Esophagus muscularis mucosa (tissue), 4 donors: ENCODE measurements around the gene SLC12A8. TPM values are rescaled to one million over a fixed set of nuclear protein-coding genes. Genes with fewer than 3 reads are reported as not detected.

Source experiments
- DNase-seq: peaks from one replicate; pipeline ENCODE4 v3.0.0-alpha.2; 2017; ENCODE audit errors: extremely low spot score
- H3K27ac ChIP-seq, 4 donors: fragments of 200-600 bp; sonication (generic); replicated peaks in 1 of 4; 1 replicate in 3 of 4; 2 replicates in 1 of 4; pipeline ENCODE4 v1.5.1; 2016 to 2019; ENCODE audit warnings: mild to moderate bottlenecking in 1 of 4
- H3K27me3 ChIP-seq, 4 donors: fragments of 200-600 bp; sonication (generic); one replicate each; pipeline versions ENCODE4 v1.5.1 to v1.6.0; 2016 to 2019
- H3K36me3 ChIP-seq, 4 donors: fragments of 200-600 bp; sonication (generic); one replicate each; pipeline ENCODE4 v1.5.1; 2016 to 2019
- H3K4me1 ChIP-seq, 4 donors: fragments of 200-600 bp; sonication (generic); one replicate each; pipeline ENCODE4 v1.5.1; 2016 to 2019
- H3K4me3 ChIP-seq, 4 donors: fragments of 200-600 bp; sonication (generic); 1 replicate in 2 of 4; 2 replicates in 2 of 4; pipeline ENCODE4 v1.5.1; 2016 to 2019; ENCODE audit warnings: mild to moderate bottlenecking in 4 of 4, moderate library complexity in 1 of 4
- H3K9me3 ChIP-seq, 4 donors: fragments of 200-600 bp; sonication (generic); 1 replicate in 3 of 4; 2 replicates in 1 of 4; pipeline ENCODE4 v1.5.1; 2016 to 2019
- EP300 ChIP-seq: sonication (generic); formaldehyde crosslinking; IDR thresholded peaks from one replicate; pipeline ENCODE4 v1.6.1; 2017; ENCODE audit warnings: antibody characterized with exemption
- POLR2A ChIP-seq: fragments of 450-650 bp; IDR thresholded peaks from one replicate; pipeline ENCODE4 v1.6.1; 2017; ENCODE audit warnings: antibody characterized with exemption, moderate library complexity, mild to moderate bottlenecking, low read depth
- POLR2AphosphoS5 ChIP-seq, 2 donors: sonication (generic); formaldehyde crosslinking; IDR thresholded peaks; one replicate each; pipeline ENCODE4 v1.6.1; 2017; ENCODE audit warnings: antibody characterized with exemption in 2 of 2
- WGBS: methylation state at CpG from one replicate; pipeline ENCODE4 v1.1.5; 2018; 5-methylcytosine and 5-hydroxymethylcytosine counted together
- intact Hi-C: fragments of 100-400 bp; cut with DNase I; formaldehyde crosslinking; loops from one replicate; pipeline ENCODE4 v1.15.1; 2023
- total RNA-seq, 4 donors: library from RNA; depleted of rRNA; stranded (reverse); fragments of >200 nt; gene quantifications; one replicate each; pipeline versions ENCODE4 v1.1.0 to v1.2.1, GENCODE V29; 2016
- TF ChIP-seq, protein P1 (sequence below), 3 experiments: fragments of 200-600 bp in 2 of 3; fragments of 450-650 bp in 1 of 3; sonication (generic) in 2 of 3; IDR thresholded peaks; one replicate each; pipeline ENCODE4 v1.5.1; 2017 to 2019; ENCODE audit warnings: antibody characterized with exemption in 3 of 3, mild to moderate bottlenecking in 2 of 3, moderate library complexity in 1 of 3

SLC12A8 gene
- total RNA-seq, 4 donors from 2014 or later = 0.46 to 2.9 (median 1.6) TPM; not detected in 1

DNA sequence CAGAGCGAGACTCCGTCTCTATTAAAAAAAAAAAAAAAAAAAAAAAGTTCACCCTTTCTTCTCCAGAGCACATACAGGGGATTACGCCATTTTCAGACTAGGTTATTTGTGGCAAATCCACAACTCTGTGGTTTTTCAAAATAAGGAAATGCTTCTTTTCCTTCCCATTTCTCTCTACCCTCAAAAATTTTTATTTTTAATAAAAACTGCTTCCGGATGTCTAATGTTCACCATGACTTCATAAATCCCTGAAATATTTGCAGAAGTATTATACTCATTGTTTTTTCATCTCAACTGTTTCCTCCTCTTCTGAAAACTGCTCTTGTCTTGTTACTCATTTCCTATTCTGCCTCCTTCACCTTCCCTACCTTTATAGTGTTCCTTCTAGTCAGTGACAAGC, 45.0 kb upstream of the SLC12A8 start:
- H3K4me3 ChIP-seq = no peak overlapping the region
- no peak overlapping the region for H3K27ac ChIP-seq
- no peaks in the 10 kb centered on the region for H3K27me3 ChIP-seq
- no peak for DNase-seq
- intact Hi-C loops = no loop called here
- H3K4me1 ChIP-seq = no peaks in the 10 kb centered on the region
- H3K36me3 ChIP-seq = peaks cover 0 to 3% (median 0%) of the 10 kb centered on the region in 4 donors
- WGBS = 86% methylated on average over 4 of the region's 4 CpGs
- no peaks in the 10 kb centered on the region for H3K9me3 ChIP-seq
- TF ChIP-seq POLR2AphosphoS5 (IDR thresholded peaks at IDR 0.05) = no peak
- TF ChIP-seq, protein P1, sequence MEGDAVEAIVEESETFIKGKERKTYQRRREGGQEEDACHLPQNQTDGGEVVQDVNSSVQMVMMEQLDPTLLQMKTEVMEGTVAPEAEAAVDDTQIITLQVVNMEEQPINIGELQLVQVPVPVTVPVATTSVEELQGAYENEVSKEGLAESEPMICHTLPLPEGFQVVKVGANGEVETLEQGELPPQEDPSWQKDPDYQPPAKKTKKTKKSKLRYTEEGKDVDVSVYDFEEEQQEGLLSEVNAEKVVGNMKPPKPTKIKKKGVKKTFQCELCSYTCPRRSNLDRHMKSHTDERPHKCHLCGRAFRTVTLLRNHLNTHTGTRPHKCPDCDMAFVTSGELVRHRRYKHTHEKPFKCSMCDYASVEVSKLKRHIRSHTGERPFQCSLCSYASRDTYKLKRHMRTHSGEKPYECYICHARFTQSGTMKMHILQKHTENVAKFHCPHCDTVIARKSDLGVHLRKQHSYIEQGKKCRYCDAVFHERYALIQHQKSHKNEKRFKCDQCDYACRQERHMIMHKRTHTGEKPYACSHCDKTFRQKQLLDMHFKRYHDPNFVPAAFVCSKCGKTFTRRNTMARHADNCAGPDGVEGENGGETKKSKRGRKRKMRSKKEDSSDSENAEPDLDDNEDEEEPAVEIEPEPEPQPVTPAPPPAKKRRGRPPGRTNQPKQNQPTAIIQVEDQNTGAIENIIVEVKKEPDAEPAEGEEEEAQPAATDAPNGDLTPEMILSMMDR (IDR thresholded peaks at IDR 0.05) = no peak
- TF ChIP-seq EP300 = no peak
- TF ChIP-seq POLR2A = no peak

DNA sequence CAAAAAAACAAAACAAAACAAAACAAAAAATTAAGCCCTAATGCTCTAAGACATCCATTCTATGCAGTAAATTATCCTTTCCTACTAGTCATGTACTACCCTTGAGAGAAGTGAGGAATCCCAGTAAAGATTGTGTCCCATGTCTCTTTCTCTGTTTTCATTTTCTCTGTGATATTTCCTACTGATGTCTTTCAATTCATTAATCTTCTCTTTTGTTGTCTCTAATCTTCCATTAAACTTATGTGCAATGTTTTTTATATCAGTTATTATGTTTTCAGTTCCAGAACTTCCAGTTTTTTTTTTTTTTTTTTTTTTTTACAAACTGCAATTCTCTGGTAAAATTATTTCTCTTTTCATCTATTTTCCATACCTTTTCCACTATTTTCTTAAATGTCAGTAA, 44.1 kb upstream of the SLC12A8 start:
- Histone ChIP-seq H3K9me3 (no peaks in the 10 kb centered on the region), H3K27me3 (no peaks in the 10 kb centered on the region), H3K4me3 (no peak overlapping the region), H3K36me3 (peaks cover 0 to 3% (median 0%) of the 10 kb centered on the region in 4 donors), H3K27ac (no peak overlapping the region), H3K4me1 (no peaks in the 10 kb centered on the region)
- DNase-seq = no peak
- intact Hi-C loops = no loop called here
- TF ChIP-seq EP300 (no peak), POLR2A (no peak), POLR2AphosphoS5 (IDR thresholded peaks at IDR 0.05) (no peak)
- TF ChIP-seq, protein P1 (IDR thresholded peaks at IDR 0.05) = no peak

DNA sequence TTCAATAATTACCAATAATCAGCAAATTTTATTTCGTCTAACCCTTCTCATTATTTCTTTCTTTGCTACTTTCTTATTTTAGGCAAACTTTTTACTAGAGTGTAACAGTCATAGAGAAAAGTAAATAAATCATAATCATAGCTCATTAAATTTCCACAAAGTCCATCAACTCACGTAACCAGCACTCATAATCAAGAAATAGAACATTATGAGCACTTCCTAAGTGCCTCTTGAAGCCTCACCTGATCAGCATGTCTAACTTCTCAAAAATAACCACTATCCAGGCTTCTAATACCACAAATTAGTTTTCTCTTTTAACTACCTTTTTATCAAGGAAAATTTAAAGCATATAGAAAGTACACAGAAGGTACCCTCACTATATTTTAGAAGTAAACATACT, 38.4 kb upstream of the SLC12A8 start:
- Histone ChIP-seq H3K4me1 (no peaks in the 10 kb centered on the region), H3K9me3 (no peaks in the 10 kb centered on the region), H3K4me3 (no peak overlapping the region), H3K27ac (no peak overlapping the region), H3K27me3 (no peaks in the 10 kb centered on the region), H3K36me3 (no peaks in the 10 kb centered on the region)
- DNase-seq = no peak
- 93% methylated on average over 2 of the region's 2 CpGs for WGBS
- TF ChIP-seq POLR2AphosphoS5 (IDR thresholded peaks at IDR 0.05) = no peak
- TF ChIP-seq EP300 = no peak
- TF ChIP-seq, protein P1 (IDR thresholded peaks at IDR 0.05) = no peak
- TF ChIP-seq POLR2A = no peak
- intact Hi-C loops = no loop called here

DNA sequence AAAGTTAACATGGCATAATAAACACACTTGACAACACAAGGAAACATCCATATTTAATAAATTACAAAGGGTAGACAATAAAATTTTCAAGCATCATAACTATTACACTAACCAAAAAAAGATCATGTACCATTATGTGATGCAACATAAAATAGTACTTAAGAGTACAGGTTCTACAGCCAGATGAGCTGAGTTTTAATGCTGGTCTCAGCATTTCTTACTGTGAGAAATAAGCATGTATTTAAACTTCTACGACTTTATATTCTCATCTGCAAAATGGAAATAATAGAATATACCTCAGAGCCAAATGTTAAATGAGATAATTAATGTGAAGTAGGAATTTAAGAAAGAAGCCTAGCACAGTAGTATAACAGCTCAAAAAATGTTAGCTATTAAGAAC, 33.7 kb upstream of the SLC12A8 start:
- H3K9me3 ChIP-seq = no peaks in the 10 kb centered on the region
- 88% methylated on average over 1 of the region's 1 CpG for WGBS
- no peak overlapping the region for H3K4me3 ChIP-seq
- no peak for DNase-seq
- TF ChIP-seq POLR2A (no peak), EP300 (no peak), POLR2AphosphoS5 (IDR thresholded peaks at IDR 0.05) (no peak)
- TF ChIP-seq, protein P1 (IDR thresholded peaks at IDR 0.05) = no peak
- H3K27ac ChIP-seq = no peak overlapping the region
- H3K36me3 ChIP-seq = no peaks in the 10 kb centered on the region
- no peaks in the 10 kb centered on the region for H3K27me3 ChIP-seq
- H3K4me1 ChIP-seq = no peaks in the 10 kb centered on the region
- intact Hi-C loops = no loop called here

DNA sequence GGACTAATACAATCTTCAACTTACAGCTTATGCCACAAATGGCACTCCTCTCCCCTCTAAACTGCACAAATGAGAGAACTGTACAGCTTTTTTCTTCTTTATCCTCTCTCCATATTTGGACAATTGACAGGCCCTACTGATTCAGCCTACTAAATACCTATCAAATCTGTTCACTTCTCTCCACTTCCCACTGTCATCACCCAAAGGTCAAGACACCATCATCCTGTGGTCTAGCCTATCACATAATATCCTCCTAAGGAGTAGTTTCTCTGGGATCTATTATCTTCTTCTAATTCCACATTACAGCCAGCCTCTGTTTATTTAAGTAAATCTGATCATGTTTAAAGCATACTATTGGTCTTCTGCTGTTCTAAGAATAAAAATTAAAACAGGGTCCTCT, 33.0 kb upstream of the SLC12A8 start:
- Histone ChIP-seq H3K4me3 (no peak overlapping the region), H3K27ac (no peak overlapping the region), H3K36me3 (no peaks in the 10 kb centered on the region), H3K9me3 (no peaks in the 10 kb centered on the region), H3K4me1 (peaks cover 0 to under 1% (median 0%) of the 10 kb centered on the region in 4 donors), H3K27me3 (no peaks in the 10 kb centered on the region)
- DNase-seq = no peak
- intact Hi-C loops = no loop called here
- TF ChIP-seq EP300 = no peak
- no peak for TF ChIP-seq POLR2A
- TF ChIP-seq, protein P1 (IDR thresholded peaks at IDR 0.05) = no peak
- no peak for TF ChIP-seq POLR2AphosphoS5 (IDR thresholded peaks at IDR 0.05)
